NCI-H2029 (cell line): ENCODE data around the gene RNF10.
"Not testable (repeated sequence)": the region's sequence is repeated elsewhere in the genome, so short reads cannot be mapped to it uniquely, and the experiment has no call there.

Source experiments
- DNase-seq: peaks from one replicate; lab custom pipeline; 2025; lab: John Stamatoyannopoulos, UW

RNF10 gene

DNA sequence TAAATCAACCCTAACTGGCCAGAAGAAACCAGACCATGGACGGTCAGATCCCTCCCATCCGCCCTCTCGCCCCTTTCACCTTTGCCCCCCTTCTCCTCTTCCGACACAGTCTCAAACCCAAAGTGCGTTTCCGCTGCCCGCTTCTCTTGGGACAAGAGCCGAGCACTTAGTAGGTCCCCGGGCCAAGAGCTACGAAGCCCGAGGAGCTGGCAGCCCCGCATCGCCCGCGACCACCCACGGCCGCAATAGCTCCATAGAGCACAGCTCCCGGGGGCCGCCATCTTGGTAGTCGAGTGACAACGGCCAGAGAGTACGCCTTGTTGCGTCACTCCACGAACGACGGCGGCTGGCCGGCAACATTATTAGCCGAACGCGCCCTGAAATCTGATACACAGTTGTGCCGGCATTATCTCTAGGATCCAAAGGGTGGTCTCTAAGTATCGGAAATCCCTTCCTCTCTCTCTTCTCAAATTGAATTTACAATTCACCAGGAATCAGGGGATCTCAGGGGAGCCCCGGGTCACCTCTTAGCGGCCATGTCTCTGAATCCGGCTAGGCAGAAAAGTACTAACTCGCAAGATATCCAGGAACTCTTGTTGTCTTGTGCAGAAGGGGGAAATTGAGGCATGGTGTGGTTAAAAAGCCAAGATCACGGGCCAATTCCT is 5.2 kb upstream of the RNF10 start, which contains the start of gene COQ5:
Gene COQ5, minus strand, starts transcription at position 298 of the 665 bp plus-strand sequence. Its CDS starts 17 bp downstream, at position 281.
- peak; percentile 78 for DNase-seq

DNA sequence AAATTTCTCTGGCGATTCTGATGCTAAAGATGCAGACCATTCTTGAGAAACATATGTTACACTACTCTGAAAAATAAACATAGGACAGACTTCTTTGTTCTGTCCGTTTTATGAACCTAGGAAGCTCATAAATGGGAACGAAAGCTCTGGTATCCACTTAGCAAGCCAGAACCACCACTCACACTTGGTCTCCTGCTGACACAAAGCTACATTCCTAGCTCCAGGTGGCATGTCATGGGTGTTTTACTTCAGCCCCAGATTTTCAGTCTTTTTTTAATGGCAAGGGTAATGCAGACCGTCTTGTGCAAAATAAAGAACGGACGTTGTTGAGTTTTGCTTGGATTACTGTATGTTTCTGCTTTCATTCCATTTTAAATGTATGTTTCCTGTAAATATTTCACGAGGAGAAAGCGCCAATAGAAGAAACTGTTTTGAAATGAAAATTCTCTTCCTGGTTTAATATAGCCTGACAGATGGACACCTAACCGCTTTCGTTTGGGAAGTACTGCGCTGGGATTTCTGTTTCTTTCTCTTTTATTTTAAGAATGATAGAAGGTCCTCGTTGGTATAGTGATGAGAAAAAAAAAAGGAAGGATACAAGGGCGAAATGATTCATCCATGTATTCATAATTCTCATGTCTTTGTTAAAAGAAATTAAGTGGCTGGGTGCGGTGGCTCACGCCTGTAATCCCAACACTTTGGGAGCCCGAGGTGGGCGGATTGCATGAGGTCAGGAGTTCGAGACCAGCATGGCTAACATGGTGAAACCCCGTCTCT is 4.3 kb upstream of the RNF10 start:
- DNase-seq, result peak; percentile 29

DNA sequence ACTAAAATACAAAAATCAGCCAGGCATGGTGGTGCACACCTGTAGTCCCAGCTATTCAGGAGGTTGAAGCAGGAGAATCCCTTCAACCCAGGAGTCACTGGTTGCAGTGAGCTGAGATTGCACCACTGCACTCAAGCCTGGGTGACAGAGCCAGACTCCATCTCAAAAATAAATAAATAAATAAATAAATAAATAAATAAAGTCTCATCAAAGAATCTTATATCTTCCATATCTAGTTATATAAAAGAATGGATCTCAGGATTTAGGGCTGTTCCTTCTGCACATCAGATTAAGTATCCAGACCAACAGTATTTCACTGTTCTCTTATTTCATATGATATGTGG is 3.8 kb upstream of the RNF10 start:
- not testable (repeated sequence) for DNase-seq

DNA sequence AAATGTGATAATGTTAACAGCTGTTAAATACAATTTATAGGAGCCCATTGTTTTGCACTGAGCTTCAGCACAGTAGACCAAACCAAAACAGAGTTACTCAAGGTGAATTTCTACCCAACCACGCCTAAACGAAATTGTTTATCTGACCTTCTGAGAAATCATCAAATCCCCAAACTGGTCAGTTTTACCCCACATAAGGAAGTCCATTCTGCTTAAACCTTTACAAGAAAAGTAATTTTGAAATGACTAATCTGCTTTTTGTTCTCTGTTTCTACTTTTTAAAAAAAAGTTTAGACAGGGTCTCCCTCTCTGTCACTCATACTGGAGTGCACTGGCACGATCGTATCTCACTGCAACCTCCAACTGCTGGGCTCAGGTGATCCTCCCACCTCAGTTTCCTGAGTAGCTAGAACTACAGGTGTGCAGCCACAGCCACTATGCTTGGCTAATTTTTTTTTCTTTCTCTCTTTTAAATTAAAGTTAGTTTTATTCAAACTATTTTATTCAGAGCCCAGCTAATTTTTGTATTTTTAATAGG is 1.4 kb upstream of the RNF10 start:
- DNase-seq, result no peak

DNA sequence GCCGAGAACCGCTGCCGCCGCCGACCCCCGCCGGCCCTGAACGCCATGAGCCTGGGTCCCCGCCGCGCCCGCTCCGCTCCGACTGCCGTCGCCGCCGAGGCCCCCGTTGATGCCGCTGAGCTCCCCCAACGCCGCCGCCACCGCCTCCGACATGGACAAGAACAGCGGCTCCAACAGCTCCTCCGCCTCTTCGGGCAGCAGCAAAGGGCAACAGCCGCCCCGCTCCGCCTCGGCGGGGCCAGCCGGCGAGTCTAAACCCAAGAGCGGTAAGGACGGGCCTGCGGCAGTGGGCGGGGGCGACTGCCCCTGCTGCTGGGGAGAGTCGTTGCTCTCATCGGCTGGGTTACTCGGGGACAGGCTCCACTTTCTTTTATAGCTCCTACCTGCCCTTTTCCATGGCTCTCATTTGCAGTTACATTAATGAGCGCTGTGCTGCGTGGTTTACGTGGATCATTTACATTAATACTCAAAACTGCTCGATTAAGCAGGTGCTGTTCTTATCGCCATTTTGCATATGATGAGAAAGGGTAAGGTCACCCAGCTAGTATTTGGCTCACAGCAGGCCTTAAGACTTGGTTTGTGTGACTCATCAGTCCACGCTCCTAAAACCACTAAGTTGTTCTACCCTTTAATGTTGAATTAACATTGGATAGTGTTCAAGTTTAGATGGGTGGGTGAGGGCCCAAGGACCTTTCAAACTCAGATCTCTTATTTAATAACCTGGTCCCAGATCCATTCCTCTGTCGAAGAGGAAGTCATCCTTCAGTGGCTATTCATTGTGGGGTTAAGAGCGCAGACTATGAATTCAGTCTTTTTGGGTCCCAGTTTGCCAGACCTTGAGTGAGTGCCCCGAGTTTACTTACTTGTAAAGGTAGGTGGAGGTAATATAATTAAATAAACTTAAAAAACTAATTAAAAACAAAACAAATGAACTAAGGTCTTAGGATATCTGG is 823 bp downstream of the RNF10 start:
- DNase-seq, result no peak

DNA sequence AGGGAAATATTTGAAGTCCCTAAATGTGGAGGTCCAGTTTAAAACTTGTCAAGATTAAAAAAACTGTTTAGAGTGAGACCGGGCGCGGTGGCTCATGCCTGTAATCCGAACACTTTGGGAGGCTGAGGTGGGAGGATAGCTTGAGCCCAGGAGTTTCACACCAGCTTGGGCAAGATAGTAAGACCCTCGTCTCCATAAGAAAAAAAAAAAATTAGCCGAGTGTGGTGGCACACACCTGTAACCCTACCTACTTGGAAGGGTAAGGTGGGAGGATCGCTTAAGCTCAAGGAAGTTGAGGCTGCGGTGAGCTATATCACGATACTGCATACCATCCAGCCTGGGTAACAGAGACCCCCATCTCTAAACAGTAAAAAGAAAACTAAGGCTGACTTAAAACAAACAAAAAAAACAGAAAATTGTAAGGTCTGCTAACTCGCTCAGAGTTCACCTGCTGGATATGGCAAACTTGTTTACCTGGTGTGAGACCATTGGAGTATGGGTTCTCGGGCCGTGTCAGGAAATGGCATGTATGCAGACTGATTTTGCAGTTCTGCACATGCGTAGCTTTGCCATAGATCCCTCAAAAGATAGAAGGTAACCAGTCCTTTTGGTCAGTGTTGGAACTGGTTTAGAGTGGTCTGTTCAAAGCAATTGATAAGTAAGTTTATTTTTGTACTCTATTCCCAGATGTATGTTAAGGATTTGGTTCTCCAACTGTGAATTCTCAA is 2.1 kb downstream of the RNF10 start:
- DNase-seq, result no peak

DNA sequence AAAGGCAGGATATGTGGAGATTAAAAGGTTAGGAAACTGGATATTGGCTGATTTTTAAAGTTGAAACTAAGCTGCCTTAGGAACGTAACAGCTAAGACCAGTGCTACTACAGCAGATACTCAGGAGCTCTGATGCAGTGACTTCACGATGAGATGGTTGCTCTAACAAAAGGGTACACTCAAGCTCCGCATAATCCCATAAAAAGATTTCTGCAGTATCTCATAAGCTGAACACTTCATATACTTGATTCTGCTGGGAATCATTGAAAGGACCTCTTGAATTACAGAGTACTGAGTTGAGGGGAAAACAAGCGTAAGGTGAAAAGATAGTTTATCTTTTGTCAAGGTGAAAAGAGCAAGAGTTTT is 3.7 kb downstream of the RNF10 start:
- DNase-seq, result no peak

DNA sequence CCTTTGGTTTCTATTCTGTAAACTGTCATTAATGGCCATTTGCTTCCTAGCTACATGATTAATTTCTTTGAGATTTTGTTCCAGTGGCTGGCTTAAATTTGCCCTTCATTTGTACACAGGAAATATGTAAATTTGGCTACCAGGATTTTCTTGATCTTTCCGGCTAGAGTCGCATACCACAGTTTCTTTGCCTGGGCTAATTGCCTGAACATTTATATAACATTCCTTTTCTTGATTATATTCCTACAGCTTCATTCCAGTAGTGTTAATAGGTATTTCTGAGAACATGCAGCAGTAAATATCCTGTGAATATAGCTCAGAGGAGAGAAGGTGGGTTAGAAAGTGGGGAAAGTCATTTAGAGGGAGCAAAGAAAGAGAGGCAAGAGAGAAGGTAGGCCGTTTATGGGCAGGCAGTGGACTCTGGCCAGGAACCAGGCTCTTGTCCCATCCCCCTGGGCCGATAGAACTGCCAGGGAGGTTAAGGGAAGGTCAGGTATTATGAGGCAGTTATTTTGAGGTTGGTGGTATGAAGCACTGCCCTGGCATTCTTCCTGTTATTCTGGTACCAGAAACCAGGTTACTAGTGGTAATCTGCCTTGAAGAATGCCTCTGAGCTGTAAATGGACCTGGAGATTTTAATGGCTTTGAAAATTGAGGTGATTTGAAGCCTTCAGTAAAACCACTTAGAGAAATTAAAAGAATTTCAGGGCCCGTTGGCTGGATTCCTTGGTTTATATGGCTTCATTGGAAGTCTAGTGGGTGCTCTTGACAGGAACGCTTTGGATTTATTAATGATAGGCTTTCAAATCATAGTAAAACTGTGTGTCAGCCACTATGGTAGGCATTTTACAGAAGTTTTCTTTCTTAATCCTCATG is 4.4 kb downstream of the RNF10 start:
- DNase-seq, result peak; percentile 20

DNA sequence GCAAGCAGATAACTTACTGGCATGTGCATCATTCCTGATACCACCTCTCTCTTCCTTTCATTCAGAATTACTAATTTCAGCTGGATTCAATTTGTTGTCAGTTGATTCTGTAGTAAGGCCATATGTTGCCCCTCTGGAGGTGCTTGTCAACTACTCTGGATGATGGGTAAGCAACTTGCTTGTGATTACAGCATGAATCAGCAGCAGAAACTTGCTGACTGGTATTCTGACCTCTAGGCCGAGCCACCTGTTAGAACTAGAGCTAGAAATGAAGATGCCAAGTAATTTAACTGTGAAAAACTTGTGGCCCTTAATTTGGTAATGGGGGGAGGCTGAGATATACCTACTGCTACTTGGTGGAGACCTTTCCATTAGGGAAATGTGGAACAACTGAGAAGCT is 5.1 kb downstream of the RNF10 start:
- no peak for DNase-seq

DNA sequence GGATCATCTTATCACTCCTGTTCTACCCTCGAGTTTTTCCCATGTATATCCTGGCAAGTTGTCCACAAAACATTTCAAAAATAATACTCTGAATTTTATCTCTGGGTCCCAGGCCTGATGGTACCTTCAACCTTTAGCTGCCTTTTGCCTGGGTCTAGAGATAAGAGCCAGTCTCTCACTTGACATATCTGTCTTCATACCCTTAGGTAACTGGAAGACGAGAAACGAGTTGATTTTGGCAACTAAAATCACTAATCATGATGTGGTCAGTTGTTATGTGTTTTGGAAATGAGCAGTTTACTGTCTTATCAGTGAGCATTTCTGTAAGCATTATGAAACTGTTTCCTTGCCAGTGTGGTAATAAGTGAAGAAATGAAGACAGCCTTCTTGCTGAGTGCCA is 6.3 kb downstream of the RNF10 start:
- no peak for DNase-seq

DNA sequence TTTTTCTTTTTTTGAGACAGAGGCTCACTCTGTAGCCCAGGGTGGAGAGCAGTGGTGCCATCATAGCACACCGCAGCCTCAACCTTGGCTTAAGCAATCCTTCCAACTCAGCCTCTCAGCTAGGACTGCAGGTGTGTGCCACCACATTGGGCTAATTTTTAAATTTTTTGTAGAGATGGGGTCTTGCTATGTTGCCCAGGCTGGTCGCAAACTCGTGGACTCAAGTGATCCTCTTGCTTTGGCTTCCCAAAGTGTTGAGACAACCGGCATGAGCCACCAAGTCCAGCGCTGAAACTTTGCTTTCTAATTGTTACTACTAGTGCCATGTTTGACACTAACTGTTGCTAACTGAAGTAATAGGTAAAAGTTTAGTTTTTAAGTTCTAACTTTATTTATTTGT is 8.0 kb downstream of the RNF10 start:
- DNase-seq, result no peak

DNA sequence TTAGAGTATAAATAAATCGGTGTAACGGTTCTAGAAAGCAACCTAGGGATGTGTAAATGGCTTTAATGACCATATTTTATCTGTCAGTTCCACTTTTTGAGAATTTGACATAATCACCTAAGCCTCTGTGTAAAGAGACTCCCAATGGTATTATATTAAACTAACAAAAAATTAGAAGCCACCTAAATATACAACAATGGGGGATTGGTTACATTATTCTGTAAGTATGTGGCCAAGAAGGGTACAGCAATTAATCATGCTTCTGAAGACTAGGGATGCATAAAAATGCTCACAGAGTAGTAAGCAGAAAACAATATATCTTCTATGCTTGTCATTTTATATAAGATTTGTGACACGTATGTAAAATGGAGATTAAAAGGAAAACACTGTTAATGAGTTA is 10.5 kb downstream of the RNF10 start:
- no peak for DNase-seq

DNA sequence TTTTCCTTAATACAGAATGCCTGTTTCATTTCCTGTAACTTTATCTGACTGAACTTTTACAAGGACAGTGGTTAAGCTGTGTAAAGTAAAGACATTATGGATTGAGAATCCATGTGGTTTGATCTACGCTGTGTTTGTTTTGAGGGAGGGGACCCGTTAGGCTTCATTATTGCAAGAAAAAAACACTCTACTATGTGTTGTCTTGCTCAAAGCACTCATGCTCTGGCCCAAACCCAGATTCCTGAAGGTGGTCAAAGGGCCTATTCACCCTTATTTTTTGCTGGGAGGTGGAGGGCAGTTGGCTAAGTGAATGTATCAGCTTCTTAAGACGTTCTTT is 11.9 kb downstream of the RNF10 start:
- DNase-seq, result peak; percentile 56

DNA sequence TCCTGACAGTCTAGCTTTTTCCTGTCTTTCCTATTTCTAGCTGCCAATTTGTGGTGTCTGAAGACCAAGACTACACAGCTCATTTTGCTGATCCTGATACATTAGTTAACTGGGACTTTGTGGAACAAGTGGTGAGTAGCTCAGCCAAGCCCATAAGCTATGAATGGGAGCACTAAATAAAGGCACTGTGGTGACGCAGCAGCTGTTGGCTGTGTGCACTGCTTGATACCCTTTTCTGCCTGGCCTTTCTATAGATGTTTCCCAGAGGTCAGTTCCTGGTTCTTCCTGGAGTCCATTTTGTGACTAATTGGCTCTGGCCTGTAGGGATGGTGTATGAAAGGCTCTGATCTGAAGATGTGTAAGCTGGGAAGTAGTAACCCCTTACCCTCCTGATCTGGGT is 20.5 kb downstream of the RNF10 start:
- DNase-seq, result no peak

DNA sequence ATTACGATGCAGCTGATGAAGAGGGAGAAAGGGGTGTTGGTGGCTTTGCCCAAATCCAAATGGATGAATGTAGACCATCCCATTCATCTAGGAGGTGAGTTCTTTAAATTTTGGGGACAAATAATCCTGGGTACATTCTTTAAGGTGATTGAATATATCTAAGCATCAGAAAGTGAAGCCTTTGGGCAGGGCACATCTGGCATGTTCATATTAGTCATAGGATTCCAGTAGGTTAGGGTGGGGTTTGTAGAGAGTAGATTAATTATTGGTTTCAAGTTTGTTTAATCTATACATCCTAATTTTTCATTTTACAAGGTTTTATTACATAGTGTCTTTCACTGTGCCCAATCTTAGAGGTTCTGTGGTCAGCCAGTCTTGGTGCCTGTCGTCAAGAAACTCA is 23.4 kb downstream of the RNF10 start:
- no peak for DNase-seq

DNA sequence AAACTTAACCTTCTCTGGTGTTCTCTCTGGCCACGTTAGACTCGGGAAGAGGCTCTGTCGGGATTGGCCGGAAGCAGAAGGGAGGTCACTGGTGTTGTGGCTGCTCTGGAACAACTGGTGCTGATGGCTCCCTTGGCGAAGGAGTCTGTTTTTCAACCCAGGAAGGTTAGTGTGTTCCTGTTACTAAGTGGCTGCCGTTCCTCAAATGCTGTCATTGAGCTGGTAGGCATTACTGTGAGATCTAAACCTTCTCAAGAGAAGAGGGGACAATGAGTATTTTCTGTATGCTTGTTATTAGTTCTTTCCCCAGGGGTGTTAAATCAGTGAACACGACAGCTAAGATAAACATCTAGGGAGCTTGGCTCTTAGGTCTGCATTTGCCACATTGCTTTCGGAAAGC is 28.8 kb downstream of the RNF10 start:
- no peak for DNase-seq

DNA sequence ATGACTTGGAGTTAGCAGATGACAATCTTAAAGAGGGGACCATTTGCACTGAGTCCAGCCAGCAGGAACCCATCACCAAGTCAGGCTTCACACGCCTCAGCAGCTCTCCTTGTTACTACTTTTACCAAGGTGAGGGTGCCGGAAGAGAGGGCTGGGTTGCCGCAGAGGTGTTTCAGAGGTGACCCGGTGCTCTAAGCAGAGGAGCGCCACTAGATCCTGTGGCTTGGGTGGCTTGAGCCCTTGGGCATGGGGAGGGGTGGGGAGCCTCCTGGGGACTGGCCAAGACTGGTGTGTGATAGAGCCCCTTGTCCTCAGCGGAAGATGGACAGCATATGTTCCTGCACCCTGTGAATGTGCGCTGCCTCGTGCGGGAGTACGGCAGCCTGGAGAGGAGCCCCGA is 29.3 kb downstream of the RNF10 start:
- no peak for DNase-seq

DNA sequence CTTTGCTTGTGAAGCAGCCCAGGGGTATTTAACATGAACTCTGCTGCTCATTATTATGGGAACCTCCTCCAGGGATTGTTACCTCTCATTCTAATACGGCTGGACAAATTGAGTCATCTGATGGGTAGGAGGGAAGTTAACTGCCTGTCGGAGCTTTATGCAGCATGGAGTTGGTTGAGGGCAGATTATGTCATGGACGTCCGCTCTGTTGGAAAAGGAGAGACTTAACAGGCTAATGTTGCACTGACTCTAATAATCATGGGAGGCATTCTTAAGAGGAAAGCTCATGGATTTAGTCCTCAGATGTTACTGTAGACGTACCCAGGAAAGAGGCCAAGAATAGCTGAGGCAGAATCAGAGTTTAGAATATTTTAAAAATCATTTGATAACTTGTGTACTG is 37.1 kb downstream of the RNF10 start:
- DNase-seq, result no peak

DNA sequence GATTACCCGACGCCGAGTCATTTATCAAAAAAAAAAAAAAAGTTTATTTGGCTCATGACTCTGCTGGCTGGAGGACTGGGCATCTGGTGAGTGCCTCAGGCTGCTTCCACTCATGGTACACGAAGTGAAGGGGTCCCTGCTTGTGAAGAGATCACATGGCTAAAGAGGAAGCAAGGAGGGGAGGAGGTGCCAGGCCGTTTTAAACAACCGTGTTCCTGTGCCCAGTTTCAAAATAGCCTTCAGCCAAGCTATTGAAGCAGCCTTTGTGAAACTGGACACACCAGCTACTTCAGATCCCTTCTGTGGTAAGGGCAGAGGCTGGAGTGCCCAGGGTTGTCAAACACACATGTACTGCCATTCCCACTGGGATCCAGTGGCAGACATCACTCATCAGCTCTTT is 39.4 kb downstream of the RNF10 start:
- no peak for DNase-seq

DNA sequence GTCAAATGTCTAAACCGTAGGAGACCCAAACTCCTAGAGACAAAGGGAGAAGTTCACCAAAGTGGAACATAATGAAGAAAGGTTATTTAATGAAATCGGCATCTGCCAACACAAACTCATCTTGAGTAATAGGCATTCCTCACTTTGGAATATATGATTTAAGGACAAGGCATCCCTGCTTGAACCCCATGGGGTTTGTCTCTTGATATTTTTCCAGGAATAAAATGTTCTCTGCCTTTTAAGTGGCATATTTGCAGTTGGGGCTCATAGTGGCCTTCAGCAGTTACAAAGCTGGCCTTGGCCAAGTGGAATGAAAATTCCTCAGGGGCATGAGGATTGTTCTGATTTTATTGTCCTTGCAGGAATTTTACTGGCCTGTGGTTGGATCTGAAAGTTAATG is 40.0 kb downstream of the RNF10 start:
- no peak for DNase-seq

DNA sequence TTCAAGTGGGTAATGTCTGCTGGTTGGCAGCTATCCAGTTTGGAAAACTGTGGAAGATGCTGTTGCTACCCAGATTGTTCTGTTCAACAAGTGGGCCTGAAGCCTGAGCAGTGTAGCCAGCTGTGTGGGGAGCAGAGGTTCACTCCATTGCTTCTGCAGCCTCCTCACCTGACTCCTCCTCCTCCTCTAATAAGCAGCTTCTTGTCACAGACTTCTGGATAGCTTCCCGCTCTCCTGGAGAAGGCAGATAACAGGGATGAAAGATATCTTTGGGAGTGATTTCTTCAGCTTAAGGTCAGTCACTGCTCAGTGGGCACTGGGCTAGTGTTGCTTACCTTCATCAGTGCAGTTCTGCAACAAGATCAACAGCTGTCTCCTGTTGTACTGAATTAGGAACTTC is 45.0 kb downstream of the RNF10 start:
- no peak for DNase-seq
